Measurements from ENCODE around the gene MUC21. TPM values are rescaled to one million over a fixed set of nuclear protein-coding genes. Genes with fewer than 3 reads are reported as not detected.

Gene MUC21
- total and polyA plus RNA-seq, 2 of the 8 experiments (the other 6 are each of a cell fraction or from before 2014, with no cell fraction given): not detected

- no peak for TF ChIP-seq CHD7 (IDR thresholded peaks at IDR 0.05; ENCODE audit: insufficient replicate concordance, low read length)
- TF ChIP-seq POLR2A (IDR thresholded peaks at IDR 0.05; ENCODE audit: control extremely low read depth in 1 of 2, low read depth in 2 of 2, low read length in 2 of 2): no peak
- no peak for TF ChIP-seq POLR2AphosphoS5 (IDR thresholded peaks at IDR 0.05; ENCODE audit: low read depth, low read length)
- no peak for TF ChIP-seq SIN3A (conservative IDR thresholded peaks at IDR 0.05 in 1 of 2, IDR thresholded peaks at IDR 0.05 in 1 of 2; ENCODE audit: low read depth in 1 of 2, low read length in 2 of 2)
- TF ChIP-seq USF2 (IDR thresholded peaks at IDR 0.05; ENCODE audit: low read length): no peak
- TF ChIP-seq CBX8 (IDR thresholded peaks at IDR 0.05; ENCODE audit: borderline replicate concordance, low read depth, low read length): no peak
- no peak for TF ChIP-seq ZNF274 (IDR thresholded peaks at IDR 0.05; ENCODE audit: borderline replicate concordance, extremely low read depth, low read length)
- TF ChIP-seq CEBPB (IDR thresholded peaks at IDR 0.05; ENCODE audit: low read depth, low read length): no peak
- TF ChIP-seq TEAD4 (IDR thresholded peaks at IDR 0.05; ENCODE audit: low read depth, low read length): no peak
Measured at GRCh38 chr6:31037682-31038081, 54.2 kb downstream of the MUC21 start (continued).
